ENCODE data around the gene PIK3C2B. TPM values are rescaled to one million over a fixed set of nuclear protein-coding genes. Genes with fewer than 3 reads are reported as not detected.

PIK3C2B gene
- total RNA-seq, 1 experiment from 2014 or later: 52.4 TPM

- Histone ChIP-seq H3K36me3 (ENCODE audit: low read depth) (peaks cover 22% of the 10 kb centered on the region), H3K9me2 (ENCODE audit: insufficient read depth) (no peaks in the 10 kb centered on the region), H2AFZ (no peak overlapping the region), H3K79me2 (ENCODE audit: low read depth) (peaks cover 16% of the 10 kb centered on the region; the same call in 1 of the 2 replicates), H3K9me3 (ENCODE audit: insufficient read depth, low read depth) (no peaks in the 10 kb centered on the region), H4K20me1 (ENCODE audit: insufficient read depth) (no peaks in the 10 kb centered on the region; the same call in 1 of the 2 replicates), H3K27ac (no peak overlapping the region), H3F3A (ENCODE audit: insufficient read depth, low read depth) (peaks cover 3% of the 10 kb centered on the region; the same call in 1 of the 2 replicates), H3K27me3 (ENCODE audit: insufficient read depth, low read depth) (no peaks in the 10 kb centered on the region), H3K4me1 (replicated peaks; ENCODE audit: insufficient read depth) (no peaks in the 10 kb centered on the region), H3K4me2 (no peak overlapping the region), H3K4me3 (no peak overlapping the region)
- no peak for DNase-seq
- ChIA-PET POLR2A (ENCODE audit: unreplicated experiment) (no interaction called here), CTCF (no interaction called here)
- intact Hi-C loops (cut with micrococcal nuclease; ENCODE audit: unreplicated experiment): no loop called here
- no peak for TF ChIP-seq CTCF (conservative IDR thresholded peaks at IDR 0.05)
- no TSS peak for BruUV-seq (replicated peaks)
These were observed 26.4 kb downstream of the PIK3C2B start for GRCh38 chr1:204468206-204468605.

GRCh38 chr1:204466416-204467405 is 27.9 kb downstream of the PIK3C2B start:
- Histone ChIP-seq H3K9me2 (ENCODE audit: insufficient read depth) (no peaks in the 10 kb centered on the region), H3K36me3 (ENCODE audit: low read depth) (peaks cover 22% of the 10 kb centered on the region), H3K27ac (no peak overlapping the region), H4K20me1 (ENCODE audit: insufficient read depth) (no peaks in the 10 kb centered on the region; the same call in 1 of the 2 replicates), H3K4me1 (replicated peaks; ENCODE audit: insufficient read depth) (no peaks in the 10 kb centered on the region), H2AFZ (no peak overlapping the region), H3K27me3 (ENCODE audit: insufficient read depth, low read depth) (no peaks in the 10 kb centered on the region), H3K4me3 (no peak overlapping the region), H3K4me2 (no peak overlapping the region), H3F3A (ENCODE audit: insufficient read depth, low read depth) (peaks cover under 1% of the 10 kb centered on the region; the same call in 1 of the 2 replicates), H3K9me3 (ENCODE audit: insufficient read depth, low read depth) (no peaks in the 10 kb centered on the region), H3K79me2 (ENCODE audit: low read depth) (peaks cover 16% of the 10 kb centered on the region; the same call in 1 of the 2 replicates)
- TF ChIP-seq CTCF (conservative IDR thresholded peaks at IDR 0.05) (no peak), EZH2 (IDR thresholded peaks at IDR 0.05; ENCODE audit: low read depth) (no peak)
- intact Hi-C loops (cut with micrococcal nuclease; ENCODE audit: unreplicated experiment): no loop called here
- no peak for DNase-seq
- CTCF ChIA-PET: no interaction called here
- POLR2A ChIA-PET (ENCODE audit: unreplicated experiment): no interaction called here
- BruUV-seq (replicated peaks): no TSS peak

- no peak overlapping the region for H2AFZ ChIP-seq
- TF ChIP-seq CTCF (conservative IDR thresholded peaks at IDR 0.05): no peak
- no peak for TF ChIP-seq EZH2 (IDR thresholded peaks at IDR 0.05; ENCODE audit: low read depth)
- BruUV-seq (replicated peaks): no TSS peak
- peaks cover 16% of the 10 kb centered on the region; the same call in 1 of the 2 replicates for H3K79me2 ChIP-seq (ENCODE audit: low read depth)
- no peaks in the 10 kb centered on the region for H3F3A ChIP-seq (ENCODE audit: insufficient read depth, low read depth)
- ChIA-PET POLR2A (ENCODE audit: unreplicated experiment) (no interaction called here), CTCF (no interaction called here)
- no peaks in the 10 kb centered on the region for H3K9me2 ChIP-seq (ENCODE audit: insufficient read depth)
- H3K9me3 ChIP-seq (ENCODE audit: insufficient read depth, low read depth): no peaks in the 10 kb centered on the region
- no peak overlapping the region for H3K27ac ChIP-seq
- no peak overlapping the region for H3K4me2 ChIP-seq
- H3K27me3 ChIP-seq (ENCODE audit: insufficient read depth, low read depth): no peaks in the 10 kb centered on the region
- H3K4me1 ChIP-seq (replicated peaks; ENCODE audit: insufficient read depth): no peaks in the 10 kb centered on the region
- no peak overlapping the region for H3K4me3 ChIP-seq
- H3K36me3 ChIP-seq (ENCODE audit: low read depth): peaks cover 23% of the 10 kb centered on the region
- intact Hi-C loops (cut with micrococcal nuclease; ENCODE audit: unreplicated experiment): no loop called here
- no peak for DNase-seq
- H4K20me1 ChIP-seq (ENCODE audit: insufficient read depth): no peaks in the 10 kb centered on the region; the same call in 1 of the 2 replicates
These were observed 28.8 kb downstream of the PIK3C2B start for GRCh38 chr1:204465546-204466415.

All from PC-9 (cell line).